NB4 (cell line): ENCODE data around the gene NECTIN4.

Experiments used
- DNase-seq: peaks from one replicate; pipeline ENCODE4 v3.0.0; 2010; ENCODE audit warnings: low read depth
- H3K4me3 ChIP-seq: one replicate; pipeline ENCODE4 v1.5.1; 2011; ENCODE audit warnings: mild to moderate bottlenecking, low read depth, low read length, moderate library complexity
- MYC ChIP-seq: IDR thresholded peaks from 2 replicates; pipeline ENCODE4 v1.6.1; 2011; ENCODE audit warnings: low read depth, low read length
- POLR2A ChIP-seq: IDR thresholded peaks from 2 replicates; pipeline ENCODE4 v1.6.1; 2011; ENCODE audit warnings: mild to moderate bottlenecking; ENCODE audit not compliant: insufficient read length; ENCODE audit errors: extremely low read depth
- TF ChIP-seq, protein P1 (sequence below): IDR thresholded peaks from one replicate; pipeline ENCODE4 v1.5.1; 2012; ENCODE audit warnings: low read depth, low read length
- TF ChIP-seq, protein P2 (sequence below): IDR thresholded peaks from 2 replicates; pipeline ENCODE4 v1.6.1; 2011; ENCODE audit warnings: low read depth, low read length

Gene NECTIN4

DNA sequence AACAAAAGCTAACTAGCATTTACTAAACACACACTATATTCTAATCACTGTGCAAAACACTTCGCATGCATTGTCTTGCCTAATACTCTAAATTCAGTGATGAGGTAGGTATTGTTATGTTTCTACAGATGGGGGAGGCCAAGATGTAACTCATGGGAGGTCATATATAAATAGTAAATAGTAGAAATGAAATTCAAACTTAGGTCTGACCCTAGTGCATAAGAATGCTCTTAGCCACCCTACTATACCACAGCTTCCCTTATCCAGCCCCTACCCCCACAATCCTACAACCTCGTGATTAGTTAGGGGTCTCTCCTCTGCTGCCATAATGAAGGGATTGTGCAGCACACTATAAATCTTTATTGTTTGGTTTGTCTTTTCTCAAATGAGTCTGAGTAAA lies 25.2 kb upstream of the NECTIN4 start:
- no peak for DNase-seq
- TF ChIP-seq, protein P1, sequence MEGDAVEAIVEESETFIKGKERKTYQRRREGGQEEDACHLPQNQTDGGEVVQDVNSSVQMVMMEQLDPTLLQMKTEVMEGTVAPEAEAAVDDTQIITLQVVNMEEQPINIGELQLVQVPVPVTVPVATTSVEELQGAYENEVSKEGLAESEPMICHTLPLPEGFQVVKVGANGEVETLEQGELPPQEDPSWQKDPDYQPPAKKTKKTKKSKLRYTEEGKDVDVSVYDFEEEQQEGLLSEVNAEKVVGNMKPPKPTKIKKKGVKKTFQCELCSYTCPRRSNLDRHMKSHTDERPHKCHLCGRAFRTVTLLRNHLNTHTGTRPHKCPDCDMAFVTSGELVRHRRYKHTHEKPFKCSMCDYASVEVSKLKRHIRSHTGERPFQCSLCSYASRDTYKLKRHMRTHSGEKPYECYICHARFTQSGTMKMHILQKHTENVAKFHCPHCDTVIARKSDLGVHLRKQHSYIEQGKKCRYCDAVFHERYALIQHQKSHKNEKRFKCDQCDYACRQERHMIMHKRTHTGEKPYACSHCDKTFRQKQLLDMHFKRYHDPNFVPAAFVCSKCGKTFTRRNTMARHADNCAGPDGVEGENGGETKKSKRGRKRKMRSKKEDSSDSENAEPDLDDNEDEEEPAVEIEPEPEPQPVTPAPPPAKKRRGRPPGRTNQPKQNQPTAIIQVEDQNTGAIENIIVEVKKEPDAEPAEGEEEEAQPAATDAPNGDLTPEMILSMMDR, result no peak
- TF ChIP-seq, protein P2, sequence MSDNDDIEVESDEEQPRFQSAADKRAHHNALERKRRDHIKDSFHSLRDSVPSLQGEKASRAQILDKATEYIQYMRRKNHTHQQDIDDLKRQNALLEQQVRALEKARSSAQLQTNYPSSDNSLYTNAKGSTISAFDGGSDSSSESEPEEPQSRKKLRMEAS, result no peak
- no peak for TF ChIP-seq MYC
- no peak overlapping the region for H3K4me3 ChIP-seq

GRCh38 chr1:161113915-161114314 lies 24.6 kb upstream of the NECTIN4 start:
- TF ChIP-seq, protein P1, result no peak
- TF ChIP-seq MYC (no peak), POLR2A (no peak)
- TF ChIP-seq, protein P2, result no peak
- no peak for DNase-seq
- peak overlapping the region; percentile 9 for H3K4me3 ChIP-seq

GRCh38 chr1:161111527-161111926 lies 22.2 kb upstream of the NECTIN4 start:
- TF ChIP-seq MYC (no peak), POLR2A (no peak)
- TF ChIP-seq, protein P1, result no peak
- TF ChIP-seq, protein P2, result no peak
- DNase-seq, result peak; percentile 32
- no peak overlapping the region for H3K4me3 ChIP-seq

DNA sequence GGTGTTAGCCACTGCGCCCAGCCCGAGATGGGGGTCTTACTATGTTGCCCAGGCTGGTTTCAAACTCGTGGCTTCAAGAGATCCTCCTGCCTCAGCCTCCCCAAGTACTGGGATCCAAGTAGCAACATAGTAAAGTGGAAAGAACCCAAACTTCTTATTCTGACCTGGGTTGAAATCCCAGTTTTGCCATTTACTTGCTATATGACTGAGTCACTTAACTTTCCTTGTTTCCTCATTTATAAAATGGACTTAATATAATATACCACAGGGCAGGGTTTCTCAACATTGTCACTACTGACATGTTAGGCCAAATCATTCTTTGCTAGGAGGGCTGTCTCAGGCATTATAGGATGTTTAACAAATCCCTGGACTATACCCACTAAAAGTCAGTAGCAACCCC lies 21.8 kb upstream of the NECTIN4 start:
- no peak for DNase-seq
- TF ChIP-seq, protein P2, result no peak
- TF ChIP-seq MYC, result no peak
- no peak for TF ChIP-seq POLR2A
- TF ChIP-seq, protein P1, result no peak
- no peak overlapping the region for H3K4me3 ChIP-seq

- no peak for DNase-seq
- TF ChIP-seq, protein P2, result no peak
- TF ChIP-seq MYC, result no peak
- TF ChIP-seq, protein P1, result no peak
- TF ChIP-seq POLR2A, result no peak
- H3K4me3 ChIP-seq, result no peak overlapping the region
These were observed 17.1 kb upstream of the NECTIN4 start for GRCh38 chr1:161106431-161106830.

DNA sequence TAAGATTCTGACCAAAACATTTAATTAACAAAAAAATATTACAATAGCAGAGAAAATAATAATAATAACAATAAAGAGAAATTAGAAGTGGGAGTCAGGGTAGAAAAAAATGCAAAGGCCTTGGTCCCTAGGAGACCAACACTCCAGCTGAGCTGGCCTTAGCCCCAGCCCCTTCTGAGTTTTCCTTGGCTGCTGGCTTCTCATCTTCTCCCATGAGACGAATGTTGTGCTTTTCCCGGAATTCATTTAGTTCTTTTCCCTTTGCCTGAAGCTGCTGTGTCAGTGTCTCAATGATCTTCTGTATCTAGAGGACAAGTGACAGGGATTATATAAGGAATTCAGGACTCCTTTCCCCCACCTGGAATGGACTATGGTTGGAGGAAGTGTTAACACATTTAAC lies 11.2 kb upstream of the NECTIN4 start:
- TF ChIP-seq, protein P1, result no peak
- TF ChIP-seq, protein P2, result no peak
- no peak for TF ChIP-seq MYC
- TF ChIP-seq POLR2A, result no peak
- no peak for DNase-seq
- H3K4me3 ChIP-seq, result no peak overlapping the region
